ENCODE data around the gene AKNA.

Gene AKNA

DNA sequence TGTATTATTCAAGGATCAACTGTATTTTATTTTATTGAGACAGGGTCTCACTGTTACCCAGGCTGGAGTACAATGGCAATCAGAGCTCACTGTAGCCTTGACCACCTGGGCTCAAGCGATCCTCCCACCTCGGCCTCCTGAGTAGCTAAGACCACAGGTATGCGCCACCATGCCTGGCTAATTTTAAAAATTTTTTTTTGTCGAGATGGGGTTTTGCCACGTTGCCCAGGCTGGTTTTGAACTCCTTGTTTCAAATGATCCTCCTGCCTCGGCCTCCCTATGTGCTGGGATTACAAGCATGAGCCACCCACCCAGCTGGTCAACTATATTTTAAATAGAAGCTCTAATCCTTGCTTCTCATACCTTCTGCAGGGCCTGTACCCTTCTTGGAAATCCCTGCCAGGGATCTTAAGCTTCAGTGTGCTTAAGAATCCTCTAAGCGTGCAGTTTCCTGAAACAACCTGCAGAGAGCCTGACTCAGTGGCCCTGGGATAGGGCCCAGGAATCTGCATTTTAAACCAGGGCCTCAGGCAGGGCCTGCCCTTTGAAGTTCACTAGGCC, 2.9 kb downstream of the AKNA start:
- Histone ChIP-seq H3K9ac (ENCODE audit: low read length) (peak overlapping the region; percentile 76), H3K79me2 (ENCODE audit: low read length) (peaks cover 95% of the 10 kb centered on the region), H4K20me1 (ENCODE audit: insufficient read depth, low read length) (no peaks in the 10 kb centered on the region), H3F3A (ENCODE audit: insufficient read depth, low read length) (peaks cover 37% of the 10 kb centered on the region), H3K9me3 (replicated peaks; ENCODE audit: insufficient read depth, low read length) (no peaks in the 10 kb centered on the region), H3K4me1 (ENCODE audit: low read length) (peaks cover 47% of the 10 kb centered on the region), H3K27me3 (replicated peaks; ENCODE audit: insufficient read depth, low read length) (no peaks in the 10 kb centered on the region), H2AFZ (ENCODE audit: low read length) (no peak overlapping the region), H3K4me2 (ENCODE audit: low read depth, low read length) (peak overlapping the region; percentile 64), H3K4me3 (ENCODE audit: low read length) (peak overlapping the region; percentile 34), H3K36me3 (replicated peaks; ENCODE audit: insufficient read depth, low read length) (peaks cover 3% of the 10 kb centered on the region; the same call in 1 of the 2 replicates), H3K9me2 (replicated peaks; ENCODE audit: insufficient read depth, low read length) (no peaks in the 10 kb centered on the region), H3K27ac (ENCODE audit: low read length) (peak overlapping the region; percentile 96)
- DNase-seq = peak; percentile 29
- TF ChIP-seq, protein P1, sequence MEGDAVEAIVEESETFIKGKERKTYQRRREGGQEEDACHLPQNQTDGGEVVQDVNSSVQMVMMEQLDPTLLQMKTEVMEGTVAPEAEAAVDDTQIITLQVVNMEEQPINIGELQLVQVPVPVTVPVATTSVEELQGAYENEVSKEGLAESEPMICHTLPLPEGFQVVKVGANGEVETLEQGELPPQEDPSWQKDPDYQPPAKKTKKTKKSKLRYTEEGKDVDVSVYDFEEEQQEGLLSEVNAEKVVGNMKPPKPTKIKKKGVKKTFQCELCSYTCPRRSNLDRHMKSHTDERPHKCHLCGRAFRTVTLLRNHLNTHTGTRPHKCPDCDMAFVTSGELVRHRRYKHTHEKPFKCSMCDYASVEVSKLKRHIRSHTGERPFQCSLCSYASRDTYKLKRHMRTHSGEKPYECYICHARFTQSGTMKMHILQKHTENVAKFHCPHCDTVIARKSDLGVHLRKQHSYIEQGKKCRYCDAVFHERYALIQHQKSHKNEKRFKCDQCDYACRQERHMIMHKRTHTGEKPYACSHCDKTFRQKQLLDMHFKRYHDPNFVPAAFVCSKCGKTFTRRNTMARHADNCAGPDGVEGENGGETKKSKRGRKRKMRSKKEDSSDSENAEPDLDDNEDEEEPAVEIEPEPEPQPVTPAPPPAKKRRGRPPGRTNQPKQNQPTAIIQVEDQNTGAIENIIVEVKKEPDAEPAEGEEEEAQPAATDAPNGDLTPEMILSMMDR (IDR thresholded peaks at IDR 0.05; ENCODE audit: low read length) = no peak
- TF ChIP-seq EZH2phosphoT487 (IDR thresholded peaks at IDR 0.05; ENCODE audit: low read length) = no peak
- TF ChIP-seq EZH2 (optimal IDR thresholded peaks at IDR 0.05; ENCODE audit: low read depth, low read length) = no peak

DNA sequence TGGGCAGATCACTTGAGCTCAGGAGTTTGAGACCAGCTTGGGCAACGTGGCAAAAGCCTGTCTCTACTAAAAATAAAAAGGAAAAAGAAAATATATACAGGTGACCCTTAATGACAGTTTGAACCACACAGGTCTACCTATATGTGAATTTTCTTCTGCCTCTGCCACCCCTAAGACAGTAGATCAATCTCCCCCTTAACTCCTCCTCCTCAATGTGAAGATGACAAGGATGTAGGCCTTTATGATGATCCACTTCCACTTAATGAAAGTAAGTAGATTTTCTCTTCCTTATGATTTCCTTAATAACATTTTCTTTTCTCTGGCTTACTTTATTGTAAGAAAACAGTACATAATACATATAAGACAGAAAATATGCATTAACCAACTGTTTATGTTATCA, 3.4 kb downstream of the AKNA start:
- no peak for DNase-seq
- H3K9ac ChIP-seq (ENCODE audit: low read length) = peak overlapping the region; percentile 76; the same call in 1 of the 2 replicates
- TF ChIP-seq EZH2phosphoT487 (IDR thresholded peaks at IDR 0.05; ENCODE audit: low read length) (no peak), EZH2 (optimal IDR thresholded peaks at IDR 0.05; ENCODE audit: low read depth, low read length) (no peak)
- TF ChIP-seq, protein P1 (IDR thresholded peaks at IDR 0.05; ENCODE audit: low read length) = no peak
- no peaks in the 10 kb centered on the region for H3K27me3 ChIP-seq (replicated peaks; ENCODE audit: insufficient read depth, low read length)
- H4K20me1 ChIP-seq (ENCODE audit: insufficient read depth, low read length) = no peaks in the 10 kb centered on the region
- H3F3A ChIP-seq (ENCODE audit: insufficient read depth, low read length) = peaks cover 37% of the 10 kb centered on the region
- H3K9me2 ChIP-seq (replicated peaks; ENCODE audit: insufficient read depth, low read length) = no peaks in the 10 kb centered on the region
- peaks cover 95% of the 10 kb centered on the region for H3K79me2 ChIP-seq (ENCODE audit: low read length)
- H3K36me3 ChIP-seq (replicated peaks; ENCODE audit: insufficient read depth, low read length) = peaks cover 7% of the 10 kb centered on the region; the same call in 1 of the 2 replicates
- no peak overlapping the region for H2AFZ ChIP-seq (ENCODE audit: low read length)
- peak overlapping the region; percentile 64 for H3K4me2 ChIP-seq (ENCODE audit: low read depth, low read length)
- peak overlapping the region; percentile 34; the same call in 1 of the 2 replicates for H3K4me3 ChIP-seq (ENCODE audit: low read length)
- H3K27ac ChIP-seq (ENCODE audit: low read length) = peak overlapping the region; percentile 96; the same call in 1 of the 2 replicates
- H3K4me1 ChIP-seq (ENCODE audit: low read length) = peaks cover 42% of the 10 kb centered on the region
- no peaks in the 10 kb centered on the region for H3K9me3 ChIP-seq (replicated peaks; ENCODE audit: insufficient read depth, low read length)

DNA sequence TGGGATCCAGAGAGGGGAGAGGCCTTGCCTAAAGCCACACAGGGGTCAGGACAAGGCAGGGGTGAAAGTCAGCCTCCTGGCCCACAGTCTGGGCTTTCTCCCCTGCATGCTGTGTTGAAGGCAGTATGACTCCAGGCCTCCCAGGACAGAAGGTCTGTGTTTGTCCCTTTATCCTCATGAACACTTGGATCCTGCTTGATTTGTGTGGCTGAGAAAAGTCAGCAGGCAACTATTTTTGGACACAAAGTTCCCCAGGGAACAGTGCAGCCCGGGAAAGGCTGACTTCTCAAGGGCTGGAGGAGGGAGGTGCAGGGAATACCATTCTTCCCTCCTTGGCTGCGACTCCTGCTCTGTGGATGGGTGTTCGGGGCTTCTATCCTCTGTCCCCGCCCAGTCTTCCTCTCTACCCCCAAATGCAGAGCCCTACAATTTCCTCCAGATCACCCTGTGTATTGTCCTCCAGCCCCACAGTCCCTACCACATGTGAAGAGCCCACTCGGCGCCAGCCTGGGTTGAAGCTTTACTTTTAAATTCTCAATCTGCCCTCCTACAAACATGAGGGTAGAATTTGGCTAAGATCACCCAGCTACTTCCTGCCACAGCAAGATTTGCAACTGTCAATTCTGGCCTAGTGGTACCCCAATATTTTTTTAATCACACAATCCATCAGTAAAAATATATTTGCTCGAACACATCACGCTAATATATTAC, 4.1 kb downstream of the AKNA start:
- no peak overlapping the region for H3K4me3 ChIP-seq (ENCODE audit: low read length)
- H4K20me1 ChIP-seq (ENCODE audit: insufficient read depth, low read length) = no peaks in the 10 kb centered on the region
- no peaks in the 10 kb centered on the region for H3K9me2 ChIP-seq (replicated peaks; ENCODE audit: insufficient read depth, low read length)
- DNase-seq = no peak
- no peaks in the 10 kb centered on the region for H3K27me3 ChIP-seq (replicated peaks; ENCODE audit: insufficient read depth, low read length)
- peaks cover 37% of the 10 kb centered on the region for H3F3A ChIP-seq (ENCODE audit: insufficient read depth, low read length)
- H3K4me2 ChIP-seq (ENCODE audit: low read depth, low read length) = no peak overlapping the region
- H3K9me3 ChIP-seq (replicated peaks; ENCODE audit: insufficient read depth, low read length) = no peaks in the 10 kb centered on the region
- TF ChIP-seq EZH2phosphoT487 (IDR thresholded peaks at IDR 0.05; ENCODE audit: low read length) = no peak
- TF ChIP-seq EZH2 (optimal IDR thresholded peaks at IDR 0.05; ENCODE audit: low read depth, low read length) = no peak
- TF ChIP-seq, protein P1 (IDR thresholded peaks at IDR 0.05; ENCODE audit: low read length) = no peak
- peaks cover 13% of the 10 kb centered on the region for H3K36me3 ChIP-seq (replicated peaks; ENCODE audit: insufficient read depth, low read length)
- H3K79me2 ChIP-seq (ENCODE audit: low read length) = peaks cover 95% of the 10 kb centered on the region
- H3K4me1 ChIP-seq (ENCODE audit: low read length) = peaks cover 36% of the 10 kb centered on the region
- peak overlapping the region; percentile 96; the same call in 1 of the 2 replicates for H3K27ac ChIP-seq (ENCODE audit: low read length)
- H3K9ac ChIP-seq (ENCODE audit: low read length) = peak overlapping the region; percentile 76; the same call in 1 of the 2 replicates
- no peak overlapping the region for H2AFZ ChIP-seq (ENCODE audit: low read length)
